ENCODE results near the gene GOLGA2.

DNA sequence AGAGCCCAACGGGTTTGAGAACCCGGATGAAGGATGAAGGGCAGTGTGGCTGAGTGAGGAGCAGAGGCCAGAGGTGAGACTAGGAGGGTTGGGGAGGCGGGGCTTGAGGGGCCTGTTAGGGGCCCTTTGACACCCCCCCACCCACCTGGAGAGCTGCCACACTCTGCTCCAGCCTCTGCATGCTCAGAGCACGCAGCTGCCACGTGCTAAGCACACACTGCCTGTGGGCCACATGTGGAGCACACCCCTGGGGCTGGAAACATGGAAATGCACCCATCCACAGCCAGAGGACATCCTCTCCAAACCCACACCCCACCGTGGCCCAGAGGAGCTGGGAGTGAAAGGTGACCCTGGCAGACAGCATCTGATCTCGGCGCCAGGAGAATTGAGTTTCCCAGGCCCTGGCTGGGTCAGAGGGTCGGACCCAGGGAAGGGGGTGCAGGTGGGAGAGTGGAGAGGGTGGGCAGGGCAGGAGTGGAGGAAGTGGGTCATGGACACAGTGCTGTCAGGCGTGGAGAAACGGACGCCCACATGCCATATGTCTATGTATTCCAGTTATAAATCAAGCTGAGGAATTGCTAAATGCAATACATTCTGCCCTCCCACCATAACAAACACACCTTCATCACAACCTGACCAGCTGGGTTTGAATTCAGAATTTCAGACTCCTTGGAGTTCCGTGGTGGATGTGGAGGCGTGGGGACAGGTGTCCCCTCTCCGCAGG lies 66.7 kb downstream of the GOLGA2 start:
- TF ChIP-seq, protein P1, sequence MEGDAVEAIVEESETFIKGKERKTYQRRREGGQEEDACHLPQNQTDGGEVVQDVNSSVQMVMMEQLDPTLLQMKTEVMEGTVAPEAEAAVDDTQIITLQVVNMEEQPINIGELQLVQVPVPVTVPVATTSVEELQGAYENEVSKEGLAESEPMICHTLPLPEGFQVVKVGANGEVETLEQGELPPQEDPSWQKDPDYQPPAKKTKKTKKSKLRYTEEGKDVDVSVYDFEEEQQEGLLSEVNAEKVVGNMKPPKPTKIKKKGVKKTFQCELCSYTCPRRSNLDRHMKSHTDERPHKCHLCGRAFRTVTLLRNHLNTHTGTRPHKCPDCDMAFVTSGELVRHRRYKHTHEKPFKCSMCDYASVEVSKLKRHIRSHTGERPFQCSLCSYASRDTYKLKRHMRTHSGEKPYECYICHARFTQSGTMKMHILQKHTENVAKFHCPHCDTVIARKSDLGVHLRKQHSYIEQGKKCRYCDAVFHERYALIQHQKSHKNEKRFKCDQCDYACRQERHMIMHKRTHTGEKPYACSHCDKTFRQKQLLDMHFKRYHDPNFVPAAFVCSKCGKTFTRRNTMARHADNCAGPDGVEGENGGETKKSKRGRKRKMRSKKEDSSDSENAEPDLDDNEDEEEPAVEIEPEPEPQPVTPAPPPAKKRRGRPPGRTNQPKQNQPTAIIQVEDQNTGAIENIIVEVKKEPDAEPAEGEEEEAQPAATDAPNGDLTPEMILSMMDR (IDR thresholded peaks at IDR 0.05): no peak
- no peak for TF ChIP-seq POLR2A (IDR thresholded peaks at IDR 0.05)

Measured in body of pancreas (tissue), 4 donors.